K562 treated with DMSO at 1 percent for 4 hours (cell line): ENCODE measurements around the gene NMNAT2. TPM values are rescaled to one million over a fixed set of nuclear protein-coding genes. Genes with fewer than 3 reads are reported as not detected.

ENCODE experiments used
- total RNA-seq: library from RNA; unstranded; fragments of 300-600 nt; gene quantifications from 2 replicates; pipeline ENCODE4 v1.2.3, GENCODE V29; 2022; ENCODE audit not compliant: insufficient read depth

NMNAT2 gene
- total RNA-seq: not detected in 2 replicates

GRCh38 chr1:183417772-183418491, at the start of gene NMNAT2:
Gene NMNAT2, minus strand, starts transcription at chr1:183418380. Its CDS starts 113 bp downstream, at chr1:183418267.

Other genes starting within 250 kb of the NMNAT2 start
- not detected in 2 replicates for gene LAMC2, start 232.1 kb downstream of the NMNAT2 start, total RNA-seq
- 21.2 and 34.6 TPM in 2 replicates for gene SMG7, start 54.1 kb upstream of the NMNAT2 start, total RNA-seq
- gene NCF2, start 172.1 kb upstream of the NMNAT2 start, total RNA-seq: 3.6 TPM in 1 of 2 replicates, not detected in the other
- gene ARPC5, start 217.4 kb upstream of the NMNAT2 start, total RNA-seq: 105 and 125 TPM in 2 replicates
- not detected in 2 replicates for gene APOBEC4, start 234.9 kb upstream of the NMNAT2 start, total RNA-seq